Smooth muscle cell (in vitro differentiated cells): ENCODE results near the gene SLC49A3. TPM values are rescaled to one million over a fixed set of nuclear protein-coding genes. Genes with fewer than 3 reads are reported as not detected.

Experiments used
- DNase-seq: peaks from one replicate; lab custom pipeline; 2025; ENCODE audit not compliant: unreplicated experiment; lab: John Stamatoyannopoulos, UW
- H2AFZ ChIP-seq: fragments of 200-600 bp; sonication (generic); 2 replicates; pipeline ENCODE4 v1.6.0; 2016; ENCODE audit warnings: antibody characterized with exemption, low read depth, mild to moderate bottlenecking
- H3F3A ChIP-seq: fragments of 200-600 bp; sonication (generic); 2 replicates; pipeline ENCODE4 v1.6.0; 2017; ENCODE audit warnings: antibody characterized with exemption, low read depth
- H3K27ac ChIP-seq: fragments of 200-600 bp; sonication (generic); 2 replicates; pipeline ENCODE4 v1.5.1; 2016; ENCODE audit warnings: low read depth, mild to moderate bottlenecking
- H3K27me3 ChIP-seq: fragments of 200-600 bp; sonication (generic); 2 replicates; pipeline ENCODE4 v1.6.1; 2016; ENCODE audit warnings: low read depth, mild to moderate bottlenecking
- H3K36me3 ChIP-seq: fragments of 200-600 bp; sonication (generic); 2 replicates; pipeline ENCODE4 v1.5.1; 2016; ENCODE audit warnings: low read depth
- H3K4me1 ChIP-seq: fragments of 200-600 bp; sonication (generic); 2 replicates; pipeline ENCODE4 v1.5.1; 2016; ENCODE audit warnings: low read depth
- H3K4me2 ChIP-seq: fragments of 200-600 bp; sonication (generic); 2 replicates; pipeline ENCODE4 v1.6.0; 2016; ENCODE audit warnings: mild to moderate bottlenecking
- H3K4me3 ChIP-seq: fragments of 200-600 bp; sonication (generic); 2 replicates; pipeline ENCODE4 v1.5.1; 2016; ENCODE audit warnings: mild to moderate bottlenecking
- H3K79me2 ChIP-seq: fragments of 200-600 bp; sonication (generic); 2 replicates; pipeline ENCODE4 v1.6.0; 2016; ENCODE audit warnings: low read depth, mild to moderate bottlenecking
- H3K9ac ChIP-seq: fragments of 200-600 bp; sonication (generic); 2 replicates; pipeline ENCODE4 v1.6.0; 2016; ENCODE audit warnings: low read depth
- H3K9me3 ChIP-seq: fragments of 200-600 bp; sonication (generic); replicated peaks from 2 replicates; pipeline ENCODE4 v1.5.1; 2016; ENCODE audit warnings: low read depth
- H4K20me1 ChIP-seq: fragments of 200-600 bp; sonication (generic); 2 replicates; pipeline ENCODE4 v1.6.0; 2016; ENCODE audit warnings: low read depth
- CTCF ChIP-seq: fragments of 200-600 bp; sonication (generic); IDR thresholded peaks from 2 replicates; pipeline ENCODE4 v1.5.1; 2017; ENCODE audit warnings: borderline replicate concordance, mild to moderate bottlenecking, antibody characterized with exemption; ENCODE audit not compliant: insufficient read depth, poor library complexity, severe bottlenecking
- WGBS: methylation state at CpG from one replicate; pipeline ENCODE4 v1.1.7; 2016; ENCODE audit warnings: low lambda C conversion rate; 5-methylcytosine and 5-hydroxymethylcytosine counted together
- polyA plus RNA-seq: library from polyadenylated mRNA; unstranded; fragments of >200 nt; fragmentation: Nextera tagmentation; extraction: Ambion mirVana; gene quantifications from 2 replicates; pipeline ENCODE4 v1.2.1, GENCODE V29; 2016
- total RNA-seq: library from RNA; depleted of rRNA; stranded (reverse); fragments of >200 nt; gene quantifications from 2 replicates; pipeline ENCODE4 v1.2.3, GENCODE V29; 2014

SLC49A3 gene
- total and polyA plus RNA-seq, 2 experiments from 2014 or later, result 26.4 to 40.2 TPM

- H3K4me2 ChIP-seq, result peak within 1 kb of the TSS; percentile 99
- no peaks in the 10 kb centered on the region for H3K9me3 ChIP-seq
- peaks cover 37% of the 10 kb centered on the region for H4K20me1 ChIP-seq
- H3K79me2 ChIP-seq, result peaks cover 49% of the 10 kb centered on the region
- DNase-seq, result peak; percentile 92
- peak within 1 kb of the TSS; percentile 100 for H3K9ac ChIP-seq
- no peaks in the 10 kb centered on the region for H3K27me3 ChIP-seq
- 6% methylated on average over 41 of the region's 82 CpGs for WGBS
- peak within 1 kb of the TSS; percentile 85 for H2AFZ ChIP-seq
- peaks cover 20% of the 10 kb centered on the region for H3K4me1 ChIP-seq
- no peaks in the 10 kb centered on the region for H3F3A ChIP-seq
- TF ChIP-seq CTCF, result no peak
- H3K4me3 ChIP-seq, result peak within 1 kb of the TSS; percentile 100
- peak within 1 kb of the TSS; percentile 72 for H3K27ac ChIP-seq
- H3K36me3 ChIP-seq, result no peaks in the 10 kb centered on the region
Measured at GRCh38 chr4:705278-706082, 16.5 kb upstream of the SLC49A3 start, which contains the start of gene PCGF3. Gene PCGF3 (plus strand): TSS chr4:705832. CDS start chr4:733681, 27,849 bp downstream.

- no peaks in the 10 kb centered on the region for H3K36me3 ChIP-seq
- WGBS, result 100% methylated on average over 1 of the region's 1 CpG
- H4K20me1 ChIP-seq, result peaks cover 32% of the 10 kb centered on the region
- no peak overlapping the region for H2AFZ ChIP-seq
- H3K27ac ChIP-seq, result no peak overlapping the region
- H3K4me2 ChIP-seq, result peak overlapping the region; percentile 81
- H3K79me2 ChIP-seq, result peaks cover 43% of the 10 kb centered on the region
- H3K4me3 ChIP-seq, result peak overlapping the region; percentile 100
- no peaks in the 10 kb centered on the region for H3K9me3 ChIP-seq
- H3F3A ChIP-seq, result no peaks in the 10 kb centered on the region
- no peak for DNase-seq
- H3K4me1 ChIP-seq, result peaks cover 20% of the 10 kb centered on the region
- no peak overlapping the region for H3K9ac ChIP-seq
- no peak for TF ChIP-seq CTCF
- H3K27me3 ChIP-seq, result no peaks in the 10 kb centered on the region
Measured at GRCh38 chr4:704971-705277, 16.0 kb upstream of the SLC49A3 start.

GRCh38 chr4:704198-704891, 15.4 kb upstream of the SLC49A3 start:
- Histone ChIP-seq H3K4me1 (peaks cover 20% of the 10 kb centered on the region), H3K79me2 (peaks cover 38% of the 10 kb centered on the region), H2AFZ (no peak overlapping the region), H3K9ac (no peak overlapping the region), H3K4me2 (no peak overlapping the region), H3K27me3 (no peaks in the 10 kb centered on the region), H3K36me3 (no peaks in the 10 kb centered on the region), H3K9me3 (no peaks in the 10 kb centered on the region), H3K4me3 (no peak overlapping the region), H3K27ac (no peak overlapping the region), H3F3A (no peaks in the 10 kb centered on the region), H4K20me1 (peaks cover 26% of the 10 kb centered on the region)
- DNase-seq, result no peak
- WGBS, result 92% methylated on average over 34 of the region's 46 CpGs
- no peak for TF ChIP-seq CTCF
